ENCODE data around the gene RIMBP2. TPM values are rescaled to one million over a fixed set of nuclear protein-coding genes. Genes with fewer than 3 reads are reported as not detected.

Gene RIMBP2
- total RNA-seq, 2 experiments from 2014 or later: not detected

- Histone ChIP-seq H3K27ac (ENCODE audit: low read depth in 1 of 2, low read length in 2 of 2) (no peak overlapping the region), H3K4me1 (ENCODE audit: insufficient read depth, low read length) (peaks cover 4% of the 10 kb centered on the region), H3K9me3 (ENCODE audit: control insufficient read depth in 1 of 2, insufficient read depth in 1 of 2, low read length in 2 of 2) (peaks cover 0 to 23% of the 10 kb centered on the region in 2 experiments), H3K36me3 (ENCODE audit: insufficient read depth, low read length) (no peaks in the 10 kb centered on the region), H3K4me3 (ENCODE audit: low read length) (no peak overlapping the region), H3K27me3 (ENCODE audit: control insufficient read depth in 1 of 2, insufficient read depth in 2 of 2, low read length in 2 of 2) (no peaks in the 10 kb centered on the region)
- peaks cover 5% of the 10 kb centered on the region for H3K9me3 Mint-ChIP-seq
- no peak for TF ChIP-seq CTCF (IDR thresholded peaks at IDR 0.05)
- no peak overlapping the region for H3K27ac Mint-ChIP-seq
- intact Hi-C loops (cut with DNase I, micrococcal nuclease): no loop called here
- H3K36me3 Mint-ChIP-seq (ENCODE audit: low read depth): no peaks in the 10 kb centered on the region
- ATAC-seq (ENCODE audit: poor library complexity) (no peak), DNase-seq (no peak)
- no peaks in the 10 kb centered on the region for H3K4me1 Mint-ChIP-seq (ENCODE audit: low read depth)
- ChIA-PET POLR2A (no interaction called here), CTCF (no interaction called here)
- no peak overlapping the region for H3K4me3 Mint-ChIP-seq
- H3K27me3 Mint-ChIP-seq: peaks cover 9% of the 10 kb centered on the region
Measured at GRCh38 chr12:130391186-130391585, 324.9 kb downstream of the RIMBP2 start.

- ATAC-seq (ENCODE audit: poor library complexity): no peak
- no peak for TF ChIP-seq CTCF (IDR thresholded peaks at IDR 0.05)
- Mint-ChIP-seq H3K9me3 (peaks cover 8% of the 10 kb centered on the region), H3K4me3 (no peak overlapping the region), H3K27ac (no peak overlapping the region), H3K36me3 (ENCODE audit: low read depth) (no peaks in the 10 kb centered on the region), H3K4me1 (ENCODE audit: low read depth) (no peaks in the 10 kb centered on the region), H3K27me3 (peaks cover 9% of the 10 kb centered on the region)
- no peaks in the 10 kb centered on the region for H3K27me3 ChIP-seq (ENCODE audit: control insufficient read depth in 1 of 2, insufficient read depth in 2 of 2, low read length in 2 of 2)
- POLR2A ChIA-PET: no interaction called here
- CTCF ChIA-PET: no interaction called here
- no peak overlapping the region for H3K27ac ChIP-seq (ENCODE audit: low read depth in 1 of 2, low read length in 2 of 2)
- no peak for DNase-seq
- peaks cover 0 to 9% of the 10 kb centered on the region in 2 experiments for H3K9me3 ChIP-seq (ENCODE audit: control insufficient read depth in 1 of 2, insufficient read depth in 1 of 2, low read length in 2 of 2)
- peaks cover 4% of the 10 kb centered on the region for H3K4me1 ChIP-seq (ENCODE audit: insufficient read depth, low read length)
- H3K36me3 ChIP-seq (ENCODE audit: insufficient read depth, low read length): no peaks in the 10 kb centered on the region
- intact Hi-C loops (cut with DNase I, micrococcal nuclease): no loop called here
- H3K4me3 ChIP-seq (ENCODE audit: low read length): no peak overlapping the region
Measured at GRCh38 chr12:130385193-130385592, 330.9 kb downstream of the RIMBP2 start.

GRCh38 chr12:130384234-130384633, 331.9 kb downstream of the RIMBP2 start:
- no peaks in the 10 kb centered on the region for H3K36me3 Mint-ChIP-seq (ENCODE audit: low read depth)
- H3K27ac Mint-ChIP-seq: no peak overlapping the region
- H3K9me3 Mint-ChIP-seq: peaks cover 8% of the 10 kb centered on the region
- Histone ChIP-seq H3K36me3 (ENCODE audit: insufficient read depth, low read length) (no peaks in the 10 kb centered on the region), H3K9me3 (ENCODE audit: control insufficient read depth in 1 of 2, insufficient read depth in 1 of 2, low read length in 2 of 2) (peaks cover 0 to 9% of the 10 kb centered on the region in 2 experiments), H3K27ac (ENCODE audit: low read depth in 1 of 2, low read length in 2 of 2) (no peak overlapping the region), H3K4me1 (ENCODE audit: insufficient read depth, low read length) (peaks cover 4% of the 10 kb centered on the region), H3K4me3 (ENCODE audit: low read length) (no peak overlapping the region), H3K27me3 (ENCODE audit: control insufficient read depth in 1 of 2, insufficient read depth in 2 of 2, low read length in 2 of 2) (no peaks in the 10 kb centered on the region)
- no peaks in the 10 kb centered on the region for H3K4me1 Mint-ChIP-seq (ENCODE audit: low read depth)
- H3K4me3 Mint-ChIP-seq: no peak overlapping the region
- ATAC-seq (ENCODE audit: poor library complexity): no peak
- intact Hi-C loops (cut with DNase I, micrococcal nuclease): no loop called here
- peaks cover 9% of the 10 kb centered on the region for H3K27me3 Mint-ChIP-seq
- ChIA-PET CTCF (no interaction called here), POLR2A (no interaction called here)
- no peak for DNase-seq
- TF ChIP-seq CTCF (IDR thresholded peaks at IDR 0.05): no peak
